Measurements from ENCODE around the gene LDLRAD4. TPM values are rescaled to one million over a fixed set of nuclear protein-coding genes. Genes with fewer than 3 reads are reported as not detected.

Gene LDLRAD4
- total RNA-seq, 1 donor: 50.9 TPM

DNA sequence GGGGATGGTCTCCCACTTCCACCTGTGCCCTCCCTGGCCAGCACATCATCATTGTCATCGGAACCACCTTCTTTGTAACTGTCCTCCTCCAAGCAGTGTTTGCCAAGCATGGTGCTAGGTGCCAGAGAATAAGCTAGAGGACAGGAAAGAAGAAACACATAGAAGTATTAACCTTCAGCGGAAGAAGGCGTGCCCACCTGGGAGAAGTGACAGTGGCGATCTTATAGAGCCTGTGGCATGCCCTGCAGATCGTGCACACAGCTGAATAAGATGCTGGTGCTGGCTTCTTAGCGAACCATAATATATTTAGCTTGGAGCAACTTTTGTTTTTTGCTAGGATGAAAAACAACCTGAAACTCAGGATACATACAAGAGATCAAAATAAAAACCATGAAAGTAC lies 359.8 kb downstream of the LDLRAD4 start:
- H3K4me3 ChIP-seq (ENCODE audit: low read length): no peak overlapping the region
- H3K27me3 ChIP-seq (ENCODE audit: insufficient read depth, low read length): no peaks in the 10 kb centered on the region
- H3K4me1 ChIP-seq (ENCODE audit: insufficient read depth, low read length): peaks cover 46% of the 10 kb centered on the region
- H3K9me3 ChIP-seq (ENCODE audit: low read depth, low read length): no peaks in the 10 kb centered on the region

- Histone ChIP-seq H3K4me3 (ENCODE audit: low read length) (no peak overlapping the region), H3K4me1 (ENCODE audit: insufficient read depth, low read length) (peaks cover 60% of the 10 kb centered on the region)
Observed at GRCh38 chr18:13579874-13580273, 361.3 kb downstream of the LDLRAD4 start.

DNA sequence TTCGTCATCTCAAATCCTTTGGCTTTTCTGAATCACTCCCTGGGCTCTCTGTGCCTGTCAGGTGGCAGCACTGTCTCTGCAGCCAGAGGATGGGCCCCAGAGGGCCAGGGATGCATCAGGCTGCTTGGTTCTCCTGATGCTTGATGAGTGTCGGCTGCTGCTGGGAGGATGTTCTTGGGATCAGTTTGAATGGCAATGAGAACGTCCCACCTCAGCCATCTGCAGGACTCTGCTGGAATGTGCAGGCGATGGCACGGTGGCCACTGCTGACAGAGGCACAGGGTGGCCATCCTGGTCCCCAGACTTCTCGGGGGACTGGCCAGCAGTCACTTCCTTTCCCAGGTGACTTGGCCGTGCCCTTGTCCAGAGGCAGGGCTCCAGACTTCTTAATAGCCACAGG lies 361.8 kb downstream of the LDLRAD4 start:
- H3K27me3 ChIP-seq (ENCODE audit: insufficient read depth, low read length): no peaks in the 10 kb centered on the region
- no peaks in the 10 kb centered on the region for H3K9me3 ChIP-seq (ENCODE audit: low read depth, low read length)
- peaks cover 65% of the 10 kb centered on the region for H3K4me1 ChIP-seq (ENCODE audit: insufficient read depth, low read length)
- no peak overlapping the region for H3K4me3 ChIP-seq (ENCODE audit: low read length)

More at GRCh38 chr18:13579874-13580273, 361.3 kb downstream of the LDLRAD4 start:
- Histone ChIP-seq H3K9me3 (ENCODE audit: low read depth, low read length) (no peaks in the 10 kb centered on the region), H3K27me3 (ENCODE audit: insufficient read depth, low read length) (no peaks in the 10 kb centered on the region)

- peaks cover 71% of the 10 kb centered on the region for H3K4me1 ChIP-seq (ENCODE audit: insufficient read depth, low read length)
- H3K9me3 ChIP-seq (ENCODE audit: low read depth, low read length): no peaks in the 10 kb centered on the region
- H3K27me3 ChIP-seq (ENCODE audit: insufficient read depth, low read length): no peaks in the 10 kb centered on the region
- no peak overlapping the region for H3K4me3 ChIP-seq (ENCODE audit: low read length)
Observed at GRCh38 chr18:13580991-13581390, 362.4 kb downstream of the LDLRAD4 start.

- Histone ChIP-seq H3K9me3 (ENCODE audit: low read depth, low read length) (no peaks in the 10 kb centered on the region), H3K27me3 (ENCODE audit: insufficient read depth, low read length) (no peaks in the 10 kb centered on the region), H3K4me1 (ENCODE audit: insufficient read depth, low read length) (peaks cover 74% of the 10 kb centered on the region), H3K4me3 (ENCODE audit: low read length) (no peak overlapping the region)
Observed at GRCh38 chr18:13581496-13582177, 363.1 kb downstream of the LDLRAD4 start.

GRCh38 chr18:13582178-13582670 lies 363.7 kb downstream of the LDLRAD4 start:
- H3K27me3 ChIP-seq (ENCODE audit: insufficient read depth, low read length): no peaks in the 10 kb centered on the region
- peaks cover 74% of the 10 kb centered on the region for H3K4me1 ChIP-seq (ENCODE audit: insufficient read depth, low read length)
- H3K4me3 ChIP-seq (ENCODE audit: low read length): no peak overlapping the region
- no peaks in the 10 kb centered on the region for H3K9me3 ChIP-seq (ENCODE audit: low read depth, low read length)

DNA sequence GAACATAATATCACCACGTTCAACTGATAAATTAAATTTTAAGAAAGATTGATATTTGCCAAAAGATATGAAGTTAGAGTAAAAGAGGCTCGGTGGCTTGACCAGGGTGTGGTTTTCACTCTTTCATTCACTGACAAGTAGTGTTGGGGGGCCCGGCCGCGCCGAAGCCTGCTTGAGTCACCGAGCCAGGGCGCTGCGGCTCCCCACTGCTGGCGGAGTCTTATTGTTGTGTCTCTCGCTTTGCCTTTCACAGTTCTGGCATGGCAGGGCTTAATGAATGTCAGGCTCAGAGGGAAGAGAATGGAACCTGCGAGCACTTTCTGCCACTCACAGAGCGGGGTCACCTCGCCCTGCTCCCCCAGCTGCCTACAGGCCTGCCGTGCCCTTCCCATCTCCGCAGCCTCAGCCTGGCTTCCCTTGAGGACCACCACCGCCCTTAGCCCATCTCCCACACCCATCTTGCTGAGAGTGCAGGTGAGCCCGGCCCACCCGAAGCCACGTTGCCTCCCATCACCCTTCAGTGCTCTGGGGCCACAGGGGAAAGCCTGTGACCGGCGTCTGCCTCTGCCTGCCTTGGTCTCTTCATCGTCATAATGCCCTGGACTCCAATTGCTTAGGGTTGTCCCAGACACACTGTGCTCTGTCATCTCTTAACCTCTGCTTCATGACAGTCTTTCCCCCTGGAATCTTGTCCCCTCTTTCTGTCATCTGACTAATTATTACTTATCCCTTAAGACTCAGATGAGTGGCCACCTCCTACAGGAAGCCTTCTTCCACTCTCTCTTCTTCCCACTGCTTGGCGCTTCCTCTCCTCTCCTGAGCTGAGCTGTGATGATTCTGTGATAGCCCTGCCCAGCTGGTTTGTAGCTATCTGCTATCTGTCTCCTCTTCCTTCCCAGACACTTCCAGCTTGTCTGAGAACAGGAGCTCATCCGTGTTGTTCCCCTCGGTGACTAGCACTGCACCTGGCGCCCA lies 365.3 kb downstream of the LDLRAD4 start:
- no peak overlapping the region for H3K4me3 ChIP-seq (ENCODE audit: low read length)
- no peaks in the 10 kb centered on the region for H3K27me3 ChIP-seq (ENCODE audit: insufficient read depth, low read length)
- no peaks in the 10 kb centered on the region for H3K9me3 ChIP-seq (ENCODE audit: low read depth, low read length)
- peaks cover 65% of the 10 kb centered on the region for H3K4me1 ChIP-seq (ENCODE audit: insufficient read depth, low read length)

DNA sequence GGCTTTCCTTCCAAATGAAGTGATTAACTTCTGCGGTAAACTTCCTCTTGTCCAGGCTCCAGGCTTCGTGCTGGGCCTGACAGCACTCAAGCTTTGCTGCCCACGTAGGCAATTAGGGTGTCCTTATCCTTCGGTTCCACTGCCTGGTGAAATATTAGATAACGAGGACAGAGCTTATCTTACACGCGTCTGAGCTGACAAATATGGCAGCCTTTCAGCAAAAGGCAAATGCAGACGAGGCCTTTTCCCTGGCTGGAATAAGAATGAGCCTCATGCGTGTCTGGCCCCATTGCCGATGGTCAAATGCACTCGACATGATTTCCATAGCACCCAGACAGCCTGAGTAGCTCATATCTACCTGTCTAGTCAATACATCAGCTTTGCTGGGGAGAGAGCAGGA lies 366.3 kb downstream of the LDLRAD4 start:
- Histone ChIP-seq H3K4me3 (ENCODE audit: low read length) (no peak overlapping the region), H3K27me3 (ENCODE audit: insufficient read depth, low read length) (no peaks in the 10 kb centered on the region), H3K4me1 (ENCODE audit: insufficient read depth, low read length) (peaks cover 56% of the 10 kb centered on the region), H3K9me3 (ENCODE audit: low read depth, low read length) (no peaks in the 10 kb centered on the region)

DNA sequence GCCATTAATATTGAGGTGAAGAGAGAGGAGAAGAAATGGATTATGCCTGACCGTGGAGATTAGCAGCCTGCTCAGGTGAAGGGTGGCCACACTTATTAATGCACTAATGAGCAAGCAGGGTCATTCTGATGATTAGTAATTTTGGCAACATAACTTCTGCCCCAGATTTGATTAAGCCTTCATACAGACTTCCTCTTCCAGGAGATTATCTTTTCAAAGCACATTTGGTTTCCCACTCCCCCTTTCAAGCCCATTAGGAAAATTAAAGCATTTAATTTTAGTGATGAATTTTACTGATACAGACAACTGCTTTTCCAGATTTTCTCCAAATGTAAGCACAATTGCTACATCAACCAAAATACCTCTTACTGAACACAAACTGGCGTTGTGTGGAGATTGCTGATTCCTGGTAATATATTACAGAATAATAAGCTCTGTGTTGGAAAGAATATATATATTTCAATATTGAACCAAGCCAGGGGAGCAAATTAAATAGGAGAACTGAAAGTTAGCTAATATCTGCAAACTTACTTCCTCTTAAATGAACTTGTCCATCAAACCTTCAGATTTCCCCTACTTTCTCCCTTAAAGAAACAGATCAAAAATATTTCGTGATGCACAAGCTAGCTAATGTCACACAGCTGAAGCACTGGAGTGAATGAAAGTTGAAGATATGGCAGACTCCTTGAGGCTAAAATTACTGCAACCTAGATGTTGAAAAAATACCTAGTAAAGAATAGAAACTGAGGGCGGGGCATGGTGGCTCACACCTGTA lies 367.0 kb downstream of the LDLRAD4 start:
- Histone ChIP-seq H3K4me3 (ENCODE audit: low read length) (no peak overlapping the region), H3K27me3 (ENCODE audit: insufficient read depth, low read length) (no peaks in the 10 kb centered on the region), H3K9me3 (ENCODE audit: low read depth, low read length) (no peaks in the 10 kb centered on the region), H3K4me1 (ENCODE audit: insufficient read depth, low read length) (peaks cover 48% of the 10 kb centered on the region)

DNA sequence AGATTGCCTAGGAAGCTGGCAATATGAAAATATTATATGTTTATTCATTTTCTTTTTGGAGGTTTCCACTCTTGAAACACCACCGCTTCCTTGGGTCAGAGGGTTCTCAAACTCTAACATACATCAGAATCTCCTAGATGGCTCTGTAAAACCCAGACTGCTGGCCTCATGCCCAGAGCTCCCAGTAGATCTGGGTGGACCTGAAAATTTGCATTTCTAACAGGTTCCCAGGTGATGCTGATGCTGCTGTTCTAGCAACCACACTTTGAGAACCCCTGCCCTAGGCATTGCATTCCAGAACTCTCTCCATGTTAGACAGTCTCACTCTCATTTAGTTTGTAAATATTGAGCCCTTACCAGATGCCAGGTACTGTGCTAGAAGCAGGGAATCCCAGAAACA lies 368.4 kb downstream of the LDLRAD4 start:
- peaks cover 52% of the 10 kb centered on the region for H3K4me1 ChIP-seq (ENCODE audit: insufficient read depth, low read length)

GRCh38 chr18:13587477-13587876 lies 368.9 kb downstream of the LDLRAD4 start:
- Histone ChIP-seq H3K27me3 (ENCODE audit: insufficient read depth, low read length) (no peaks in the 10 kb centered on the region), H3K4me3 (ENCODE audit: low read length) (no peak overlapping the region), H3K9me3 (ENCODE audit: low read depth, low read length) (no peaks in the 10 kb centered on the region), H3K4me1 (ENCODE audit: insufficient read depth, low read length) (peaks cover 57% of the 10 kb centered on the region)

More for the DNA sequence above, 368.4 kb downstream of the LDLRAD4 start:
- H3K9me3 ChIP-seq (ENCODE audit: low read depth, low read length): no peaks in the 10 kb centered on the region
- H3K27me3 ChIP-seq (ENCODE audit: insufficient read depth, low read length): no peaks in the 10 kb centered on the region
- no peak overlapping the region for H3K4me3 ChIP-seq (ENCODE audit: low read length)

DNA sequence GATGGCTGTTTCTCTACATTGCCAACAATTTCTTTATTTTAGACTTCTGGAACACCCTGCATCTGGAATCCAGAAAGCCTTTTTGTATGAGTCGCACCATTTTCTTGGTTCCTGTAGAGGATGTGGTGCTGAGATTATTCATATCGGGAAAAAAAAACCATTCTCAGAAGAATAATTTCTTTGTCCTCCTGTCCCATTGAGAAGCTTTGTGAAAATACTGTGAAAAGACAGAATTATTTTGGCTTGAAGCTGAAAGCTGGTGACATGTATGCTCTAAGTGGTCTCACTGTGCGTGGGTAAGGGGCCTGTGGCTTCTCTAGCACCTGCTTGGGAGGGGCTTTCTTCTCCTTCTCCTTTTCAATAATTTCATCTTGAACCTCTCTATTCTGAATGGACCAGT lies 369.4 kb downstream of the LDLRAD4 start:
- H3K4me1 ChIP-seq (ENCODE audit: insufficient read depth, low read length): peaks cover 57% of the 10 kb centered on the region
- no peaks in the 10 kb centered on the region for H3K27me3 ChIP-seq (ENCODE audit: insufficient read depth, low read length)
- H3K4me3 ChIP-seq (ENCODE audit: low read length): no peak overlapping the region
- H3K9me3 ChIP-seq (ENCODE audit: low read depth, low read length): no peaks in the 10 kb centered on the region

DNA sequence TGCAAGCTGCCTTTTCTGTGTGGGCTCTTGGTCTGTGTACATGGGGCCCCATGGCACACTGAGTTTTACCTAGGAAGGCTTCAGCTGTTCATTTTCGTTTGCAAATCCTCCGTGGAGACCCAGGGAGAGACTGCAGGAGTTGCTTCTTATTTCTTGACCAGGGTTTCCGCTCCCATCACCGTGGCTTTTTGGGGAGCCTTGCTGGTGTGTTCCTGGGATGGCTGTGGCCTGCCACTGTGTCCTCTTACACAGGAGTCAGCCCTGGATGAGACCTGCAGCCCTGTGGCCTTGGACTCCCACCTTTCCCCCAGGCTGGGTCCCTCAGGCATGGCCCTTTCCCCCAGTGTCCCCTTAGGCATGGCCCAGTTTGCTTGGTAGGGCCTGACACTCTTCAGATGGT lies 370.8 kb downstream of the LDLRAD4 start:
- Histone ChIP-seq H3K9me3 (ENCODE audit: low read depth, low read length) (no peaks in the 10 kb centered on the region), H3K4me3 (ENCODE audit: low read length) (no peak overlapping the region), H3K4me1 (ENCODE audit: insufficient read depth, low read length) (peaks cover 48% of the 10 kb centered on the region), H3K27me3 (ENCODE audit: insufficient read depth, low read length) (no peaks in the 10 kb centered on the region)

DNA sequence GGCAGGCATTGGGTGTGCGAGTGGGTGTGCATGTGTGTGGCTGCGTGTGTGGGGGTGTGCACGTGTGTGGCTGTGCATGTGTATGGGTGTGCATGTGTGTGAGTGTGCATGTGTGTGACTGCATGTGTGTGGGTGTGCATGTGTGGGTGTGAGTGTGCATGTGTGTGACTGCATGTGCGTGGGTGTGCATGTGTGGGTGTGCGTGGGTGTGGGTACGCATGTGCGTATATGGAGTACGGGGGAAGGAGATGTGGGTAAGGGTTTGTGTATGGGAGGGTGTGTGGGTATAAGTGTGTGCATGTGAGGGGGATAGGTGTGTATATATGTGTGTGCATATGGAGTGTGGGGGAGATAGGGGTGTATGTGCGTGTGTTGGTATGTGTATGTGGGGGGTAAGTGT lies 371.4 kb downstream of the LDLRAD4 start:
- Histone ChIP-seq H3K4me1 (ENCODE audit: insufficient read depth, low read length) (peaks cover 42% of the 10 kb centered on the region), H3K9me3 (ENCODE audit: low read depth, low read length) (no peaks in the 10 kb centered on the region)

GRCh38 chr18:13592246-13592645 lies 373.7 kb downstream of the LDLRAD4 start:
- H3K27me3 ChIP-seq (ENCODE audit: insufficient read depth, low read length): no peaks in the 10 kb centered on the region
- peaks cover 22% of the 10 kb centered on the region for H3K9me3 ChIP-seq (ENCODE audit: low read depth, low read length)
- no peak overlapping the region for H3K4me3 ChIP-seq (ENCODE audit: low read length)
- H3K4me1 ChIP-seq (ENCODE audit: insufficient read depth, low read length): peaks cover 19% of the 10 kb centered on the region

More for the DNA sequence above, 371.4 kb downstream of the LDLRAD4 start:
- Histone ChIP-seq H3K27me3 (ENCODE audit: insufficient read depth, low read length) (no peaks in the 10 kb centered on the region), H3K4me3 (ENCODE audit: low read length) (no peak overlapping the region)

Data from mononuclear cell (primary cell).